WTC11 (cell line): ENCODE results near the gene ACTL8. TPM values are rescaled to one million over a fixed set of nuclear protein-coding genes. Genes with fewer than 3 reads are reported as not detected.

Experiments used
- ATAC-seq: fragments of 200-7000 bp; cut with Tn5 transposase; 2 replicates; pipeline ENCODE4 v1.10.0; 2021; ENCODE audit warnings: mild to moderate bottlenecking, moderate library complexity
- CTCF ChIA-PET: fragments of 300-600 bp; sonication (Branson Sonifier 250); formaldehyde crosslinking; loops from one replicate; lab custom pipeline; 2021; ENCODE audit warnings: antibody characterized with exemption; lab: Charles Lee
- POLR2A ChIA-PET: fragments of 350-600 bp; sonication (Branson Sonifier 250); formaldehyde crosslinking; loops from one replicate; lab custom pipeline; 2021; ENCODE audit warnings: antibody characterized with exemption; lab: Charles Lee
- DNase-seq: peaks from one replicate; pipeline ENCODE4 v3.0.0; 2021; ENCODE audit warnings: low spot score
- H3K27ac Mint-ChIP-seq: 2 replicates; pipeline ENCODE4 v1.8.0; 2021; ENCODE audit warnings: mixed read lengths
- H3K27me3 Mint-ChIP-seq: 2 replicates; pipeline ENCODE4 v1.8.0; 2021; ENCODE audit warnings: low read depth, mild to moderate bottlenecking, moderate library complexity, mixed read lengths
- H3K36me3 Mint-ChIP-seq: 2 replicates; pipeline ENCODE4 v1.8.0; 2021; ENCODE audit warnings: mixed read lengths
- H3K4me1 Mint-ChIP-seq: 2 replicates; pipeline ENCODE4 v1.8.0; 2022; ENCODE audit warnings: mixed read lengths
- H3K4me3 Mint-ChIP-seq: 2 replicates; pipeline ENCODE4 v1.8.0; 2021; ENCODE audit warnings: mild to moderate bottlenecking, moderate library complexity, mixed read lengths
- H3K9me3 Mint-ChIP-seq: 2 replicates; pipeline ENCODE4 v1.8.0; 2021; ENCODE audit warnings: mixed read lengths
- AFF4 ChIP-seq: sonication (generic); formaldehyde crosslinking; IDR thresholded peaks from 2 replicates; pipeline ENCODE4 v1.8.1; 2023; ENCODE audit warnings: mild to moderate bottlenecking, missing genetic modification reagents, borderline replicate concordance
- ATF1 ChIP-seq: sonication (generic); formaldehyde crosslinking; IDR thresholded peaks from 2 replicates; pipeline ENCODE4 v1.8.1; 2023; ENCODE audit warnings: mild to moderate bottlenecking, moderate library complexity, missing genetic modification reagents
- CTCF ChIP-seq: fragments of 200-600 bp; IDR thresholded peaks from 2 replicates; pipeline ENCODE4 v1.8.0; 2022; ENCODE audit warnings: antibody characterized with exemption
- ETV6 ChIP-seq: sonication (generic); formaldehyde crosslinking; IDR thresholded peaks from 2 replicates; pipeline ENCODE4 v1.8.1; 2022; ENCODE audit warnings: mild to moderate bottlenecking, missing genetic modification reagents
- FOXJ3 ChIP-seq: sonication (generic); formaldehyde crosslinking; IDR thresholded peaks from 2 replicates; pipeline ENCODE4 v1.9.0; 2021; ENCODE audit warnings: missing genetic modification reagents, mild to moderate bottlenecking, borderline replicate concordance
- GABPB1 ChIP-seq: sonication (generic); formaldehyde crosslinking; IDR thresholded peaks from 2 replicates; pipeline ENCODE4 v1.8.1; 2023; ENCODE audit warnings: mild to moderate bottlenecking, missing genetic modification reagents
- GRHL2 ChIP-seq: fragments of 250-450 bp; sonication (Bioruptor Pico); IDR thresholded peaks from 2 replicates; pipeline ENCODE4 v1.8.0; 2022; ENCODE audit warnings: mild to moderate bottlenecking, moderate library complexity; ENCODE audit not compliant: insufficient replicate concordance, severe bottlenecking
- HMGA2 ChIP-seq: fragments of 250-450 bp; sonication (Bioruptor Pico); IDR thresholded peaks from 2 replicates; pipeline ENCODE4 v1.4.0; 2021; ENCODE audit warnings: mild to moderate bottlenecking, moderate library complexity
- IRF1 ChIP-seq: sonication (generic); formaldehyde crosslinking; IDR thresholded peaks from 2 replicates; pipeline ENCODE4 v1.8.0; 2023; ENCODE audit warnings: missing genetic modification reagents
- IRF2 ChIP-seq: sonication (generic); formaldehyde crosslinking; IDR thresholded peaks from 2 replicates; pipeline ENCODE4 v1.8.0; 2022; ENCODE audit warnings: low read depth, missing genetic modification reagents, borderline replicate concordance
- JUN ChIP-seq: sonication (generic); formaldehyde crosslinking; IDR thresholded peaks from 2 replicates; pipeline ENCODE4 v1.8.0; 2023; ENCODE audit warnings: mild to moderate bottlenecking, missing genetic modification reagents
- MYBL2 ChIP-seq: sonication (generic); formaldehyde crosslinking; IDR thresholded peaks from 2 replicates; pipeline ENCODE4 v1.8.1; 2023; ENCODE audit warnings: mild to moderate bottlenecking, moderate library complexity, missing genetic modification reagents
- NR3C1 ChIP-seq: sonication (generic); formaldehyde crosslinking; conservative IDR thresholded peaks from 2 replicates; pipeline ENCODE4 v1.8.1; 2023; ENCODE audit warnings: low read depth, mild to moderate bottlenecking, missing genetic modification reagents
- TEAD1 ChIP-seq: sonication (generic); formaldehyde crosslinking; IDR thresholded peaks from 2 replicates; pipeline ENCODE4 v1.8.0; 2022; ENCODE audit warnings: mild to moderate bottlenecking, missing genetic modification reagents
- TP53 ChIP-seq: sonication (generic); formaldehyde crosslinking; IDR thresholded peaks from 2 replicates; pipeline ENCODE4 v1.8.1; 2023; ENCODE audit warnings: mild to moderate bottlenecking, missing genetic modification reagents
- ZNF263 ChIP-seq: sonication (generic); formaldehyde crosslinking; IDR thresholded peaks from 2 replicates; pipeline ENCODE4 v1.8.1; 2022; ENCODE audit warnings: low read depth, mild to moderate bottlenecking, moderate library complexity, missing genetic modification reagents
- ZNF423 ChIP-seq: fragments of 250-450 bp; sonication (Bioruptor Pico); IDR thresholded peaks from 2 replicates; pipeline ENCODE4 v2.1.2; 2022; ENCODE audit warnings: mild to moderate bottlenecking, moderate library complexity
- ZNF512 ChIP-seq: sonication (generic); formaldehyde crosslinking; IDR thresholded peaks from 2 replicates; pipeline ENCODE4 v1.8.1; 2022; ENCODE audit warnings: missing genetic modification reagents, borderline replicate concordance
- total RNA-seq: library from RNA; stranded (reverse); gene quantifications from 3 replicates; pipeline ENCODE4 v1.2.3, GENCODE V29; 2021
- TF ChIP-seq, protein P1 (sequence below): fragments of 250-450 bp; sonication (Bioruptor Pico); IDR thresholded peaks from 2 replicates; pipeline ENCODE4 v2.1.2; 2022; ENCODE audit warnings: mild to moderate bottlenecking, moderate library complexity
- TF ChIP-seq, protein P2 (sequence below): fragments of 250-450 bp; sonication (Bioruptor Pico); IDR thresholded peaks from 2 replicates; pipeline ENCODE4 v1.9.0; 2021; ENCODE audit warnings: mild to moderate bottlenecking
- TF ChIP-seq, protein P3 (sequence below): sonication (generic); formaldehyde crosslinking; IDR thresholded peaks from 2 replicates; pipeline ENCODE4 v1.8.1; 2023; ENCODE audit warnings: mild to moderate bottlenecking, missing genetic modification reagents

The ACTL8 gene
- total RNA-seq, 1 experiment from 2014 or later = 1.6 TPM

DNA sequence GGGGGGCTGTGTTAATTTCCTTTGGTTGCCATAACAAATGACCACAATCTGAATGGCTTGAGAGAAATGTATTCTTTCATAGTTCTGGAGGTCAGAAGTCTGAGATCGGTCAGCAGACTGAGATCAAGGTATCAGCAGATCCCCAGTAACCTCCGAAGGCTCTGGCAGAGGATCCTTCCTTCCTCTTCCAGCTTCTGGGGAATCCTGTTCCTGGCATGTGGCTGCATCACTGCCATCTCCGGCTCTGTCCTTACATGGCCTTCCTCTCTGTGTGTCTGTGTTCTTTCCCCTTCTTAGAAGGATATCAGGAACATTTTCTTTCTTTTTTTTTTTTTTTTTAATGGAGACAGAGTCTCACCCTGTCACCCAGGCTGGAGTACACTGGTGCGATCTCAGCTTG is 25.8 kb downstream of the ACTL8 start:
- ChIA-PET POLR2A (no interaction called here), CTCF (interaction anchor here (0.7 kb wide), 1 partner anchor 234 kb away, joined by 3 read pairs; no protein-coding TSS in a partner anchor)
- H3K4me1 Mint-ChIP-seq = no peaks in the 10 kb centered on the region
- DNase-seq = no peak
- peaks cover 5% of the 10 kb centered on the region for H3K9me3 Mint-ChIP-seq
- H3K4me3 Mint-ChIP-seq = no peak overlapping the region
- H3K36me3 Mint-ChIP-seq = no peaks in the 10 kb centered on the region
- H3K27me3 Mint-ChIP-seq = peaks cover 11% of the 10 kb centered on the region
- no peak for TF ChIP-seq IRF1 (CRISPR knock-in tag)
- TF ChIP-seq HMGA2 (CRISPR knock-in tag) = no peak
- TF ChIP-seq JUN (CRISPR knock-in tag) = no peak
- TF ChIP-seq GRHL2 (CRISPR knock-in tag) = no peak
- no peak for TF ChIP-seq ZNF423
- TF ChIP-seq TP53 (CRISPR knock-in tag) = no peak
- TF ChIP-seq TEAD1 (CRISPR knock-in tag) = no peak
- TF ChIP-seq ATF1 = no peak
- TF ChIP-seq FOXJ3 (CRISPR knock-in tag) = no peak
- TF ChIP-seq CTCF = no peak
- TF ChIP-seq IRF2 (CRISPR knock-in tag) = no peak
- no peak for TF ChIP-seq ZNF263 (CRISPR knock-in tag)
- no peak for TF ChIP-seq MYBL2 (CRISPR knock-in tag)
- TF ChIP-seq, protein P1, sequence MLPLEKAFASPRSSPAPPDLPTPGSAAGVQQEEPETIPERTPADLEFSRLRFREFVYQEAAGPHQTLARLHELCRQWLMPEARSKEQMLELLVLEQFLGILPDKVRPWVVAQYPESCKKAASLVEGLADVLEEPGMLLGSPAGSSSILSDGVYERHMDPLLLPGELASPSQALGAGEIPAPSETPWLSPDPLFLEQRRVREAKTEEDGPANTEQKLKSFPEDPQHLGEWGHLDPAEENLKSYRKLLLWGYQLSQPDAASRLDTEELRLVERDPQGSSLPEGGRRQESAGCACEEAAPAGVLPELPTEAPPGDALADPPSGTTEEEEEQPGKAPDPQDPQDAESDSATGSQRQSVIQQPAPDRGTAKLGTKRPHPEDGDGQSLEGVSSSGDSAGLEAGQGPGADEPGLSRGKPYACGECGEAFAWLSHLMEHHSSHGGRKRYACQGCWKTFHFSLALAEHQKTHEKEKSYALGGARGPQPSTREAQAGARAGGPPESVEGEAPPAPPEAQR (CRISPR knock-in tag) = no peak
- no peak for TF ChIP-seq ZNF512
- TF ChIP-seq GABPB1 (CRISPR knock-in tag) = no peak
- no peak overlapping the region for H3K27ac Mint-ChIP-seq
- ATAC-seq = no peak

- peaks cover 3% of the 10 kb centered on the region for H3K27me3 Mint-ChIP-seq
- H3K4me3 Mint-ChIP-seq = no peak overlapping the region
- ChIA-PET CTCF (interaction anchor here (1.2 to 1.7 kb wide), 3 partner anchors 16 to 119 kb away, joined by 3 to 5 read pairs (median 4); no protein-coding TSS in a partner anchor), POLR2A (no interaction called here)
- ATAC-seq (no peak), DNase-seq (no peak)
- no peaks in the 10 kb centered on the region for H3K9me3 Mint-ChIP-seq
- no peak overlapping the region for H3K27ac Mint-ChIP-seq
- H3K36me3 Mint-ChIP-seq = no peaks in the 10 kb centered on the region
- H3K4me1 Mint-ChIP-seq = no peaks in the 10 kb centered on the region
- TF ChIP-seq, protein P2, sequence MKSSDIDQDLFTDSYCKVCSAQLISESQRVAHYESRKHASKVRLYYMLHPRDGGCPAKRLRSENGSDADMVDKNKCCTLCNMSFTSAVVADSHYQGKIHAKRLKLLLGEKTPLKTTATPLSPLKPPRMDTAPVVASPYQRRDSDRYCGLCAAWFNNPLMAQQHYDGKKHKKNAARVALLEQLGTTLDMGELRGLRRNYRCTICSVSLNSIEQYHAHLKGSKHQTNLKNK (CRISPR knock-in tag) = no peak
- no peak for TF ChIP-seq FOXJ3 (CRISPR knock-in tag)
- TF ChIP-seq, protein P3, sequence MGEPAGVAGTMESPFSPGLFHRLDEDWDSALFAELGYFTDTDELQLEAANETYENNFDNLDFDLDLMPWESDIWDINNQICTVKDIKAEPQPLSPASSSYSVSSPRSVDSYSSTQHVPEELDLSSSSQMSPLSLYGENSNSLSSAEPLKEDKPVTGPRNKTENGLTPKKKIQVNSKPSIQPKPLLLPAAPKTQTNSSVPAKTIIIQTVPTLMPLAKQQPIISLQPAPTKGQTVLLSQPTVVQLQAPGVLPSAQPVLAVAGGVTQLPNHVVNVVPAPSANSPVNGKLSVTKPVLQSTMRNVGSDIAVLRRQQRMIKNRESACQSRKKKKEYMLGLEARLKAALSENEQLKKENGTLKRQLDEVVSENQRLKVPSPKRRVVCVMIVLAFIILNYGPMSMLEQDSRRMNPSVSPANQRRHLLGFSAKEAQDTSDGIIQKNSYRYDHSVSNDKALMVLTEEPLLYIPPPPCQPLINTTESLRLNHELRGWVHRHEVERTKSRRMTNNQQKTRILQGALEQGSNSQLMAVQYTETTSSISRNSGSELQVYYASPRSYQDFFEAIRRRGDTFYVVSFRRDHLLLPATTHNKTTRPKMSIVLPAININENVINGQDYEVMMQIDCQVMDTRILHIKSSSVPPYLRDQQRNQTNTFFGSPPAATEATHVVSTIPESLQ (CRISPR knock-in tag) = no peak
- no peak for TF ChIP-seq ZNF512
- no peak for TF ChIP-seq AFF4 (CRISPR knock-in tag)
- no peak for TF ChIP-seq MYBL2 (CRISPR knock-in tag)
- no peak for TF ChIP-seq IRF1 (CRISPR knock-in tag)
- TF ChIP-seq NR3C1 (CRISPR knock-in tag) = no peak
- TF ChIP-seq ETV6 (CRISPR knock-in tag) = no peak
Observed at GRCh38 chr1:17789926-17790325, 34.8 kb downstream of the ACTL8 start.
